CD4-positive, alpha-beta T cell treated with Interleukin-15 for 1 hour (primary cell): ENCODE measurements around the gene NSMCE1.
"Not testable (repeated sequence)": the region's sequence is repeated elsewhere in the genome, so short reads cannot be mapped to it uniquely, and the experiment has no call there.

Experiments
- DNase-seq: peaks from one replicate; pipeline ENCODE4 v3.0.0-alpha.2; 2020

Gene NSMCE1

GRCh38 chr16:27267037-27267677 lies 1.4 kb downstream of the NSMCE1 start:
- no peak for DNase-seq

- DNase-seq = no peak
Observed at GRCh38 chr16:27265982-27266381, 2.6 kb downstream of the NSMCE1 start.

GRCh38 chr16:27264151-27264550 lies 4.4 kb downstream of the NSMCE1 start:
- DNase-seq = no peak

GRCh38 chr16:27262904-27263423 lies 5.6 kb downstream of the NSMCE1 start:
- not testable (repeated sequence) for DNase-seq

GRCh38 chr16:27259710-27260109 lies 8.9 kb downstream of the NSMCE1 start:
- DNase-seq = no peak

GRCh38 chr16:27258241-27258734 lies 10.3 kb downstream of the NSMCE1 start:
- DNase-seq = no peak

GRCh38 chr16:27257271-27257670 lies 11.3 kb downstream of the NSMCE1 start:
- no peak for DNase-seq

GRCh38 chr16:27256861-27257260 lies 11.7 kb downstream of the NSMCE1 start:
- no peak for DNase-seq

- DNase-seq = no peak
Observed at GRCh38 chr16:27254262-27254811, 14.2 kb downstream of the NSMCE1 start.

GRCh38 chr16:27253526-27253930 lies 15.0 kb downstream of the NSMCE1 start:
- DNase-seq = no peak

- DNase-seq = no peak
Observed at GRCh38 chr16:27252206-27252585, 16.4 kb downstream of the NSMCE1 start.

- DNase-seq = no peak
Observed at GRCh38 chr16:27251541-27252205, 16.9 kb downstream of the NSMCE1 start.

GRCh38 chr16:27248886-27249285 lies 19.7 kb downstream of the NSMCE1 start:
- DNase-seq = not testable (repeated sequence)

GRCh38 chr16:27248036-27248435 lies 20.5 kb downstream of the NSMCE1 start:
- DNase-seq = no peak

GRCh38 chr16:27247076-27247475 lies 21.5 kb downstream of the NSMCE1 start:
- not testable (repeated sequence) for DNase-seq

- DNase-seq = no peak
Observed at GRCh38 chr16:27246439-27246838, 22.1 kb downstream of the NSMCE1 start.

- no peak for DNase-seq
Observed at GRCh38 chr16:27245276-27246172, 23.0 kb downstream of the NSMCE1 start.

GRCh38 chr16:27244363-27244755 lies 24.2 kb downstream of the NSMCE1 start:
- no peak for DNase-seq

- no peak for DNase-seq
Observed at GRCh38 chr16:27243725-27244362, 24.7 kb downstream of the NSMCE1 start.

- no peak for DNase-seq
Observed at GRCh38 chr16:27242868-27243590, 25.5 kb downstream of the NSMCE1 start.

GRCh38 chr16:27242398-27242797 lies 26.2 kb downstream of the NSMCE1 start:
- DNase-seq = no peak

- no peak for DNase-seq
Observed at GRCh38 chr16:27241658-27242057, 26.9 kb downstream of the NSMCE1 start.
